Stomach smooth muscle (tissue), 2 donors: Measurements from ENCODE around the gene ZNF644.
"Not testable (repeated sequence)": the region's sequence is repeated elsewhere in the genome, so short reads cannot be mapped to it uniquely, and the experiment has no call there.

Experiments
- H3K27ac ChIP-seq: one replicate; pipeline ENCODE4 v1.7.0; 2013; ENCODE audit warnings: mild to moderate bottlenecking, low read length, inconsistent platforms
- H3K27me3 ChIP-seq, 2 donors: one replicate each; pipeline ENCODE4 v1.7.0; 2013; ENCODE audit warnings: low read length in 2 of 2; ENCODE audit not compliant: insufficient read depth in 2 of 2, control insufficient read depth in 1 of 2
- H3K36me3 ChIP-seq, 2 donors: one replicate each; pipeline ENCODE4 v1.7.0; 2013; ENCODE audit warnings: low read length in 2 of 2; ENCODE audit not compliant: control insufficient read depth in 2 of 2, insufficient read depth in 2 of 2
- H3K4me1 ChIP-seq: one replicate; pipeline ENCODE4 v1.7.0; 2013; ENCODE audit warnings: low read length; ENCODE audit not compliant: control insufficient read depth, insufficient read depth
- H3K4me3 ChIP-seq, 2 donors: one replicate each; pipeline ENCODE4 v1.7.0; 2013; ENCODE audit warnings: low read length in 2 of 2
- H3K9ac ChIP-seq, 2 donors: one replicate each; pipeline ENCODE4 v1.7.0; 2013; ENCODE audit warnings: low read length in 2 of 2, mild to moderate bottlenecking in 1 of 2
- H3K9me3 ChIP-seq, 2 donors: one replicate each; pipeline ENCODE4 v1.7.0; 2013; ENCODE audit warnings: low read length in 2 of 2; ENCODE audit not compliant: control insufficient read depth in 2 of 2
- donor health status: healthy.
- donor health status: Pancreatic carcinoma.

The ZNF644 gene

GRCh38 chr1:91021686-91022517 lies at the start of gene ZNF644:
TSS of gene ZNF644 (minus strand) at chr1:91022035. CDS start at chr1:90982353, 39,682 bp downstream.
- H3K4me3 ChIP-seq: peak within 1 kb of the TSS; percentile 82 to 99
- peak within 1 kb of the TSS; percentile 97 for H3K9ac ChIP-seq
- no peaks in the 10 kb centered on the region for H3K27me3 ChIP-seq
- H3K4me1 ChIP-seq: peaks cover 6% of the 10 kb centered on the region
- no peaks in the 10 kb centered on the region for H3K36me3 ChIP-seq
- no peaks in the 10 kb centered on the region for H3K9me3 ChIP-seq
- H3K27ac ChIP-seq: peak within 1 kb of the TSS; percentile 96

- Histone ChIP-seq H3K4me1 (peaks cover 3% of the 10 kb centered on the region), H3K9me3 (no peaks in the 10 kb centered on the region), H3K27ac (no peak overlapping the region), H3K9ac (peak overlapping the region; percentile 35 to 64), H3K4me3 (peak overlapping the region; percentile 59 to 61), H3K36me3 (no peaks in the 10 kb centered on the region), H3K27me3 (no peaks in the 10 kb centered on the region)
These were observed 48.5 kb upstream of the ZNF644 start for GRCh38 chr1:91070298-91070697.

GRCh38 chr1:91066538-91066937 lies 44.7 kb upstream of the ZNF644 start:
- Histone ChIP-seq H3K4me3 (no peak overlapping the region), H3K9me3 (no peaks in the 10 kb centered on the region), H3K4me1 (peaks cover 3% of the 10 kb centered on the region), H3K27ac (no peak overlapping the region), H3K36me3 (no peaks in the 10 kb centered on the region), H3K9ac (no peak overlapping the region), H3K27me3 (no peaks in the 10 kb centered on the region)

- Histone ChIP-seq H3K36me3 (no peaks in the 10 kb centered on the region), H3K4me1 (no peaks in the 10 kb centered on the region), H3K27ac (no peak overlapping the region), H3K9ac (no peak overlapping the region), H3K4me3 (no peak overlapping the region), H3K9me3 (no peaks in the 10 kb centered on the region), H3K27me3 (no peaks in the 10 kb centered on the region)
These were observed 43.5 kb upstream of the ZNF644 start for GRCh38 chr1:91065337-91065736.

- not testable (repeated sequence) for H3K27ac ChIP-seq, H3K27me3 ChIP-seq, H3K4me1 ChIP-seq, H3K9ac ChIP-seq, H3K36me3 ChIP-seq, H3K9me3 ChIP-seq, H3K4me3 ChIP-seq
These were observed 41.6 kb upstream of the ZNF644 start for GRCh38 chr1:91063403-91063802.

GRCh38 chr1:91059157-91059556 lies 37.3 kb upstream of the ZNF644 start:
- no peaks in the 10 kb centered on the region for H3K9me3 ChIP-seq

GRCh38 chr1:91057784-91058183 lies 35.9 kb upstream of the ZNF644 start:
- Histone ChIP-seq H3K4me3 (no peak overlapping the region), H3K9me3 (no peaks in the 10 kb centered on the region), H3K9ac (no peak overlapping the region), H3K36me3 (no peaks in the 10 kb centered on the region), H3K27me3 (no peaks in the 10 kb centered on the region), H3K4me1 (no peaks in the 10 kb centered on the region), H3K27ac (no peak overlapping the region)

More at GRCh38 chr1:91059157-91059556, 37.3 kb upstream of the ZNF644 start:
- H3K9ac ChIP-seq: no peak overlapping the region
- H3K4me3 ChIP-seq: no peak overlapping the region
- H3K36me3 ChIP-seq: no peaks in the 10 kb centered on the region
- no peak overlapping the region for H3K27ac ChIP-seq
- H3K4me1 ChIP-seq: no peaks in the 10 kb centered on the region
- H3K27me3 ChIP-seq: no peaks in the 10 kb centered on the region

- Histone ChIP-seq H3K27me3 (no peaks in the 10 kb centered on the region), H3K36me3 (no peaks in the 10 kb centered on the region), H3K9me3 (no peaks in the 10 kb centered on the region), H3K4me3 (no peak overlapping the region), H3K27ac (no peak overlapping the region), H3K9ac (no peak overlapping the region), H3K4me1 (no peaks in the 10 kb centered on the region)
These were observed 33.1 kb upstream of the ZNF644 start for GRCh38 chr1:91054780-91055481.

- Histone ChIP-seq H3K4me1 (no peaks in the 10 kb centered on the region), H3K27ac (no peak overlapping the region), H3K9ac (no peak overlapping the region), H3K36me3 (no peaks in the 10 kb centered on the region), H3K9me3 (no peaks in the 10 kb centered on the region), H3K4me3 (no peak overlapping the region), H3K27me3 (no peaks in the 10 kb centered on the region)
These were observed 31.8 kb upstream of the ZNF644 start for GRCh38 chr1:91053630-91054029.

GRCh38 chr1:91049551-91049950 lies 27.7 kb upstream of the ZNF644 start:
- H3K27ac ChIP-seq, H3K4me3 ChIP-seq, H3K9me3 ChIP-seq: not testable (repeated sequence)

GRCh38 chr1:91046766-91047165 lies 24.9 kb upstream of the ZNF644 start:
- H3K27me3 ChIP-seq: no peaks in the 10 kb centered on the region
- no peaks in the 10 kb centered on the region for H3K4me1 ChIP-seq
- H3K9ac ChIP-seq: no peak overlapping the region
- no peaks in the 10 kb centered on the region for H3K36me3 ChIP-seq
- H3K9me3 ChIP-seq: no peaks in the 10 kb centered on the region
- H3K4me3 ChIP-seq: no peak overlapping the region
- H3K27ac ChIP-seq: no peak overlapping the region

More at GRCh38 chr1:91049551-91049950, 27.7 kb upstream of the ZNF644 start:
- not testable (repeated sequence) for H3K36me3 ChIP-seq, H3K9ac ChIP-seq, H3K4me1 ChIP-seq, H3K27me3 ChIP-seq
